ACC112 (cell line): ENCODE results near the gene SYTL2.

Experiments used
- H2AFZ ChIP-seq: fragments of 200-600 bp; sonication (generic); one replicate; pipeline ENCODE4 v1.6.0; 2017; ENCODE audit warnings: antibody characterized with exemption, low read length; ENCODE audit not compliant: unreplicated experiment
- H3K27ac ChIP-seq: fragments of 200-600 bp; sonication (generic); 2 replicates; pipeline ENCODE4 v1.5.1; 2014; ENCODE audit warnings: low read depth, mild to moderate bottlenecking, antibody characterized with exemption, low read length, moderate library complexity
- H3K27me3 ChIP-seq: fragments of 200-600 bp; sonication (generic); 2 replicates; pipeline ENCODE4 v1.6.1; 2014; ENCODE audit warnings: mild to moderate bottlenecking, antibody characterized with exemption, low read length, moderate library complexity, mixed read lengths; ENCODE audit not compliant: insufficient read depth
- H3K36me3 ChIP-seq: fragments of 200-600 bp; sonication (generic); 2 replicates; pipeline ENCODE4 v1.6.1; 2016; ENCODE audit warnings: mild to moderate bottlenecking, antibody characterized with exemption, low read length, moderate library complexity, mixed read lengths; ENCODE audit not compliant: insufficient read depth
- H3K4me1 ChIP-seq: fragments of 200-600 bp; sonication (generic); one replicate; pipeline ENCODE4 v1.6.1; 2016; ENCODE audit warnings: low read length, mixed read lengths; ENCODE audit not compliant: insufficient read depth, unreplicated experiment, control insufficient read depth
- H3K4me3 ChIP-seq: fragments of 200-600 bp; sonication (generic); 2 replicates; pipeline ENCODE4 v1.5.1; 2014; ENCODE audit warnings: mild to moderate bottlenecking, low read depth, low read length
- H3K79me2 ChIP-seq: fragments of 200-600 bp; sonication (generic); one replicate; pipeline ENCODE4 v1.6.0; 2016; ENCODE audit warnings: low read length; ENCODE audit not compliant: control insufficient read depth, unreplicated experiment, insufficient read depth

SYTL2 gene

GRCh38 chr11:85762226-85762625 is 48.7 kb downstream of the SYTL2 start:
- H3K27ac ChIP-seq: no peak overlapping the region
- H3K36me3 ChIP-seq: no peaks in the 10 kb centered on the region
- H3K4me1 ChIP-seq: peaks cover 5% of the 10 kb centered on the region
- peaks cover 11% of the 10 kb centered on the region for H3K27me3 ChIP-seq
- no peaks in the 10 kb centered on the region for H3K79me2 ChIP-seq
- no peak overlapping the region for H3K4me3 ChIP-seq
- H2AFZ ChIP-seq: no peak overlapping the region

- Histone ChIP-seq H3K4me3 (no peak overlapping the region), H3K36me3 (no peaks in the 10 kb centered on the region), H3K27ac (no peak overlapping the region), H3K27me3 (peaks cover 8% of the 10 kb centered on the region; the same call in 1 of the 2 replicates), H3K79me2 (no peaks in the 10 kb centered on the region), H3K4me1 (peaks cover 5% of the 10 kb centered on the region), H2AFZ (no peak overlapping the region)
Observed at GRCh38 chr11:85759915-85760314, 51.0 kb downstream of the SYTL2 start.

- no peaks in the 10 kb centered on the region for H3K36me3 ChIP-seq
- no peak overlapping the region for H2AFZ ChIP-seq
- H3K79me2 ChIP-seq: no peaks in the 10 kb centered on the region
- H3K27ac ChIP-seq: no peak overlapping the region
- peaks cover 5% of the 10 kb centered on the region for H3K4me1 ChIP-seq
- peaks cover 5% of the 10 kb centered on the region; the same call in 1 of the 2 replicates for H3K27me3 ChIP-seq
- no peak overlapping the region for H3K4me3 ChIP-seq
Observed at GRCh38 chr11:85758480-85759039, 52.4 kb downstream of the SYTL2 start.

GRCh38 chr11:85758026-85758425 is 52.9 kb downstream of the SYTL2 start:
- Histone ChIP-seq H3K27me3 (no peaks in the 10 kb centered on the region), H3K79me2 (no peaks in the 10 kb centered on the region), H3K4me1 (peaks cover 5% of the 10 kb centered on the region), H3K27ac (no peak overlapping the region), H3K36me3 (no peaks in the 10 kb centered on the region), H3K4me3 (no peak overlapping the region), H2AFZ (no peak overlapping the region)

DNA sequence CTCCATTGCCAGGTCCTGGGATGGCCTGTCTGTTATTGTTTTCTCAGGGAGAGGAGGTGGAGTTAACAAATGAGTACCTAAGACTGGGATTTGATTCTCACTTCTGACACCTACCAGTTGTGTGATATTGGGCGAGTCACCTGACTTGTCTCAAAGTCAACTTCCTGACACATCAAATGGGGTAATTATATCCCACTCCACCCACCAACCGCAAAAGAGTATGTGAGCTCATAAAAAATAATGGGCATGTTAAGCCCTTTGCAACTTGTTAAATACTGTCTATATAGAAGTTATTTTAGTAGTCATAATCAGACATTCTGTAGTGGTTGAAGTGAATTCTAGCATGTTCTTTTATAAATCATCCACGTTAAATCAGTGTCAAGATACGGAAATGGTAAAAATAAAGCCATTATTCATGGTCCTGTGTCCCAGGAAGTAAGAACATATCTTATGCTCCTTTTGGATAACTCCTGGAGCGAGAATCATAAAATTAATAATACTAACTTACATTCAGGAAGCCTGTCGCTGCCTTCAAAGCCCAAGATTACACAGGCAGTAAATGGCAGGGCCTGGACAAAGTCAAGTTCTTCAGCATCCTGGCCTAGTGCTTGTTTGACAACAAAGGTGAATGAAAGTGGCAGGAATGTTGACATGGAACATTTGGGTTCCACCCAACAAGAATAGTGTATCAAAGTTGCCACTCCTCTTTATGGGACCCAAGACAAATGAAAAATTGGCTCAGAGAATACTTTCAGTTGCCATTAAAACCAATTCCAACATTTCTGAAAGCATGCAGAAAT is 54.3 kb downstream of the SYTL2 start:
- Histone ChIP-seq H3K27me3 (no peaks in the 10 kb centered on the region), H2AFZ (no peak overlapping the region), H3K36me3 (no peaks in the 10 kb centered on the region), H3K4me3 (no peak overlapping the region), H3K79me2 (no peaks in the 10 kb centered on the region), H3K4me1 (peaks cover 5% of the 10 kb centered on the region), H3K27ac (no peak overlapping the region)

GRCh38 chr11:85755701-85756100 is 55.2 kb downstream of the SYTL2 start:
- Histone ChIP-seq H3K27ac (no peak overlapping the region), H3K36me3 (no peaks in the 10 kb centered on the region), H3K4me1 (peaks cover 5% of the 10 kb centered on the region), H3K4me3 (no peak overlapping the region), H3K27me3 (no peaks in the 10 kb centered on the region), H3K79me2 (no peaks in the 10 kb centered on the region), H2AFZ (no peak overlapping the region)

DNA sequence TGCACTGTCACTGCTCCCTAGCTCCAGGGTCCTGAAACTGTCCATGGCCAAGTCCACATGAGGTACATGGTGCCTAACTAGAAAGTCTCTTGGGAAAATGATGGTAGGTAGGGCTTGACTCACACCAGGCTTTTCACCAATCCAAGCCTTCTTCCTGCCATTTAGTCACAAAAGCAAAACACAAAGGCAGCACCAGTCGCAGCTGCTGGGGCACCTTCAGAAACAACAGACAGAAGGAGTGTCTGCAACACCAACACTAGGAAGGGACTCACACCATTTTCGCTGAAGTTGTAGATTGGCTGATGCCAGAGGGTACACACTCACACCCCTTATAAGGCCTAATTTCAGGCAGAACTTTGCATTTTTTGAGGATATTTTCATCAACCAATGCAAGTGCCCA is 55.7 kb downstream of the SYTL2 start:
- peaks cover 5% of the 10 kb centered on the region for H3K4me1 ChIP-seq
- no peak overlapping the region for H2AFZ ChIP-seq
- H3K27me3 ChIP-seq: no peaks in the 10 kb centered on the region
- no peaks in the 10 kb centered on the region for H3K36me3 ChIP-seq
- no peaks in the 10 kb centered on the region for H3K79me2 ChIP-seq
- H3K27ac ChIP-seq: no peak overlapping the region
- no peak overlapping the region for H3K4me3 ChIP-seq

DNA sequence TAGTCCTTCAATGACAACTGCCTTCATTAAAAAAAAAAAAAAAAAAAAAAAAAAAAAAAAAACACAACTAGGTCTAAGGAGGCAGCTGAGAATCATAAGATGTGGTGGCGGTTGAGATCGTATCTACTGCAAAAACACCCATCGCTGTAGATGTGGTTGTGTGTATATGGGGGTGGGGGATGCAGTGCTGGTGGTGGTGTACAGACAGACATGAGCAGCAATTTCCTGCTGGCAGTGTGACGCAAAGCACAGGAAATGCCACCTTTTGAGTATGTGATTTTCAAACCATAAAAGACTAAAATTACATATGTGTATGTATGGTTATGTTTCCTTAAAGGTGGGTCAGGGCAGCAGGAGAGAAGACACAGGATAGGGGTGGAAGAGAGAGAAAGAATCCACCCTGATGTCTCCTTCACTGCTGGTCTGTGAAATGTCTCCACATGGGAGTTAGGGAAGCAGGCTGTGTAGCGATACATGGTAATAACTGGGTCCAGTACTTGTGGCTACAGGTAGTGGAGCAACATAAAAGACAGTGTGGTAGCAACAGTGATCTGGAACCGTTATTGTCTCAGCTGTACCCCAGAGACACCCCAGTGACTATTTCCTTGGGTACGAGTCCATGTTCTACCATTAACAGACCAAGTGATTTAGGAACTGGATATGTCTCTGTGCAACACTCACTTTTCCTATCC is 57.9 kb downstream of the SYTL2 start:
- Histone ChIP-seq H3K4me1 (no peaks in the 10 kb centered on the region), H3K79me2 (no peaks in the 10 kb centered on the region), H3K4me3 (no peak overlapping the region), H3K36me3 (no peaks in the 10 kb centered on the region), H3K27me3 (peaks cover 10% of the 10 kb centered on the region; the same call in 1 of the 2 replicates), H3K27ac (no peak overlapping the region), H2AFZ (no peak overlapping the region)

DNA sequence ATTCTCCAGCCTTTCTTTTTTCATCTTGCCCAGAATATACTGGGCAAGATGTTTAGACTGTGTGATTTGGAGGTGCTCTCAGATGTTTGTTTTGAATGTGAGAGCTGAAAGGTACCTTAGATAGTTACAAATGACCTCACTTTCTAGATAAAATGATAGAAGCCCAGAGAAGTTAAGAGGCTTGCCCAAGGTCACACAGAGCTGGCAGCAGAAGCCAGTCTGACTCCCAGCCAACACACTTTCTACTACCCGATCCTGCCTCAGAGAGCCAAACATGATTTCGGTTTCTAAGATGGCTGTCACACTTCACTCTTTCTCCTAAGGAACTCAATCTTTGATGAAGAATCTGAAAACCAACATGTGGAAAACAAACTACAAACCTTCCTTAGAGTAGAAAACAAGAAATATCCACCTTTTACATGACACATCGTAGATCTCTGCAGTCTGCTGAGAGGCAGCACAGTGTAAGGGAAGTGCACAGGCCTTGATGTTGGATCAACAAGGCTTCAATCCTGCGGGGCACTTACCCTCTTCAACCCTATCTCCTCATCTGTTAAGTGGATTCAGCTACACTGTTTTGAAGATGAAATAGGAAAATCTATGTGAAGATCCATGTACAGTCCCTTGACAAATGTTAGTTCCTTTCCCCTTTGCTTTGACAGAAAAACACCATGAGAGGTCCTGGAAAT is 58.6 kb downstream of the SYTL2 start:
- H2AFZ ChIP-seq: no peak overlapping the region
- no peak overlapping the region for H3K27ac ChIP-seq
- H3K36me3 ChIP-seq: no peaks in the 10 kb centered on the region
- H3K4me3 ChIP-seq: no peak overlapping the region
- H3K79me2 ChIP-seq: no peaks in the 10 kb centered on the region
- no peaks in the 10 kb centered on the region for H3K4me1 ChIP-seq
- H3K27me3 ChIP-seq: peaks cover 10% of the 10 kb centered on the region; the same call in 1 of the 2 replicates

DNA sequence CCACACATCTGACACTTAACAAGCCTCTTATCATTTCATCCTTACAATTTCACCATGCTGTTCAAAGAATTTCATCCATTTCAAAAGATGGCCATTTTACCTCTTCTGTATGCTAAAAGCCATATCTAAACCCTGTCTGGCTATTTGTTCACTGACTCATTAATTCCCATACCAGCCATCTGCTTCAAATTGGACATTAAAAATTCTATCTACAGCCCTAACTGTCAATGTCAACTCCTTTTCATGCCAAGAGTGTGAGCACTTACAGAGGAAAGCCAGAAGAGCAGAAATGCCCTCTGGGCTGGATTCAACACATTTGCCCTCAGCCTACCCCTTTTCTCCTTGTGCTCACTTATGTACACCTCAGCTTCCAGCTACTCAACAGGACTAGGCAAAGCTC is 59.2 kb downstream of the SYTL2 start:
- Histone ChIP-seq H3K79me2 (no peaks in the 10 kb centered on the region), H3K4me3 (no peak overlapping the region), H2AFZ (no peak overlapping the region), H3K4me1 (no peaks in the 10 kb centered on the region), H3K36me3 (no peaks in the 10 kb centered on the region), H3K27me3 (peaks cover 10% of the 10 kb centered on the region; the same call in 1 of the 2 replicates), H3K27ac (no peak overlapping the region)
